HG03558 (cell line): ENCODE results near the gene PAPPA2.

Experiments
- ATAC-seq: cut with Tn5 transposase; IDR thresholded peaks from one replicate; pipeline ENCODE4 v1.9.1; 2021; ENCODE audit warnings: moderate number of reproducible peaks; ENCODE audit not compliant: unreplicated experiment; ENCODE audit errors: extremely low read depth

PAPPA2 gene

GRCh38 chr1:176691251-176692228, 228.6 kb downstream of the PAPPA2 start:
- ATAC-seq = peak; percentile 88

GRCh38 chr1:176692431-176692830, 229.5 kb downstream of the PAPPA2 start:
- ATAC-seq = no peak

- ATAC-seq = no peak
These were observed 230.2 kb downstream of the PAPPA2 start for GRCh38 chr1:176692988-176693696.

GRCh38 chr1:176693697-176694329, 230.8 kb downstream of the PAPPA2 start:
- no peak for ATAC-seq

GRCh38 chr1:176694713-176695112, 231.7 kb downstream of the PAPPA2 start:
- ATAC-seq = no peak

- ATAC-seq = no peak
These were observed 233.1 kb downstream of the PAPPA2 start for GRCh38 chr1:176696109-176696508.

GRCh38 chr1:176696689-176697088, 233.7 kb downstream of the PAPPA2 start:
- no peak for ATAC-seq

GRCh38 chr1:176699821-176700220, 236.8 kb downstream of the PAPPA2 start:
- ATAC-seq = no peak

- ATAC-seq = no peak
These were observed 238.3 kb downstream of the PAPPA2 start for GRCh38 chr1:176701151-176701866.

GRCh38 chr1:176702901-176703300, 239.9 kb downstream of the PAPPA2 start:
- no peak for ATAC-seq

GRCh38 chr1:176705585-176705984, 242.6 kb downstream of the PAPPA2 start:
- ATAC-seq = no peak

- ATAC-seq = no peak
These were observed 254.2 kb downstream of the PAPPA2 start for GRCh38 chr1:176717066-176717750.

GRCh38 chr1:176719447-176719846, 256.5 kb downstream of the PAPPA2 start:
- no peak for ATAC-seq

GRCh38 chr1:176720838-176721237, 257.9 kb downstream of the PAPPA2 start:
- ATAC-seq = no peak

- no peak for ATAC-seq
These were observed 270.7 kb downstream of the PAPPA2 start for GRCh38 chr1:176733661-176734060.

- no peak for ATAC-seq
These were observed 272.2 kb downstream of the PAPPA2 start for GRCh38 chr1:176735201-176735600.

GRCh38 chr1:176736015-176736414, 273.0 kb downstream of the PAPPA2 start:
- no peak for ATAC-seq

GRCh38 chr1:176741181-176741580, 278.2 kb downstream of the PAPPA2 start:
- no peak for ATAC-seq

- ATAC-seq = no peak
These were observed 279.3 kb downstream of the PAPPA2 start for GRCh38 chr1:176742322-176742721.

- no peak for ATAC-seq
These were observed 281.2 kb downstream of the PAPPA2 start for GRCh38 chr1:176744142-176744541.
